GM21390 (cell line): Measurements from ENCODE around the gene SLC22A12.

Source experiments
- ATAC-seq: cut with Tn5 transposase; IDR thresholded peaks from one replicate; pipeline ENCODE4 v1.9.1; 2021; ENCODE audit not compliant: unreplicated experiment

The SLC22A12 gene

GRCh38 chr11:64562723-64563351, 28.2 kb upstream of the SLC22A12 start:
- ATAC-seq: no peak

- ATAC-seq: no peak
Measured at GRCh38 chr11:64563966-64564365, 27.1 kb upstream of the SLC22A12 start.

- no peak for ATAC-seq
Measured at GRCh38 chr11:64564419-64564818, 26.6 kb upstream of the SLC22A12 start.

- ATAC-seq: no peak
Measured at GRCh38 chr11:64564947-64565889, 25.8 kb upstream of the SLC22A12 start.

- ATAC-seq: no peak
Measured at GRCh38 chr11:64566042-64566914, 24.7 kb upstream of the SLC22A12 start.

- ATAC-seq: no peak
Measured at GRCh38 chr11:64566915-64567891, 23.8 kb upstream of the SLC22A12 start.

- no peak for ATAC-seq
Measured at GRCh38 chr11:64568041-64568571, 22.9 kb upstream of the SLC22A12 start.

- no peak for ATAC-seq
Measured at GRCh38 chr11:64568584-64569140, 22.4 kb upstream of the SLC22A12 start.

GRCh38 chr11:64569300-64569970, 21.6 kb upstream of the SLC22A12 start:
- ATAC-seq: no peak

GRCh38 chr11:64570341-64570740, 20.7 kb upstream of the SLC22A12 start:
- ATAC-seq: no peak

- no peak for ATAC-seq
Measured at GRCh38 chr11:64571050-64571409, 20.0 kb upstream of the SLC22A12 start.

GRCh38 chr11:64571410-64572091, 19.5 kb upstream of the SLC22A12 start:
- no peak for ATAC-seq

- ATAC-seq: no peak
Measured at GRCh38 chr11:64572143-64572542, 18.9 kb upstream of the SLC22A12 start.

- ATAC-seq: no peak
Measured at GRCh38 chr11:64577202-64577601, 13.8 kb upstream of the SLC22A12 start.

GRCh38 chr11:64580412-64580811, 10.6 kb upstream of the SLC22A12 start:
- ATAC-seq: no peak

GRCh38 chr11:64581057-64581523, 9.9 kb upstream of the SLC22A12 start:
- no peak for ATAC-seq

GRCh38 chr11:64582885-64583284, 8.1 kb upstream of the SLC22A12 start:
- no peak for ATAC-seq
